Fibroblast of skin of left biceps (primary cell): ENCODE measurements around the gene RREB1.

Experiments used
- DNase-seq, 2 experiments: peaks; one replicate each; pipeline ENCODE4 v3.0.0-alpha.2; 2013; ENCODE audit warnings: low read depth in 2 of 2

The RREB1 gene

GRCh38 chr6:7296602-7297001 lies 188.8 kb downstream of the RREB1 start:
- no peak for DNase-seq

- DNase-seq = no peak
Measured at GRCh38 chr6:7298113-7298512, 190.4 kb downstream of the RREB1 start.

GRCh38 chr6:7300926-7301325 lies 193.2 kb downstream of the RREB1 start:
- DNase-seq = no peak
